Measurements from ENCODE around the gene OR5V1.

DNA sequence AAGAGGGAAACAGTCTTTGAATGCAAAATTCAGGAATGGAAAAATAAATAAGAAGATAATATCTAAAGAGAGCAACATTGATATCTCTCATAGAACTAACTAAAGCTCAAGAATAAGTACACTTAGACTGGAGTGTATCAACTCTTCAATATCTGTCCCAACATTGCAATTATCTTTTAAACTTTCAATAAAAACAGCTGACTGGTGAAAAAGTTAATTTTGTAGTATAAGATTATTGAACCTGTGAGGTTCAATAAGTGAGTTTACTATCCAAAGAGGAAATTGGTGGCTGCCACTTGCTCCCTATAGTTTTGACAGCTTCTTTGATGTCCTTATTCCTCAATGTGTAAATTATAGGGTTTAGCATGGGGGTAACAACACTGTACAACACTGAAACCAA, 13.7 kb downstream of the OR5V1 start:
- TF ChIP-seq CTCF (IDR thresholded peaks at IDR 0.05) (no peak), EP300 (IDR thresholded peaks at IDR 0.05) (no peak)

Data from sigmoid colon (tissue), 4 donors.